Stimulated activated CD8-positive, alpha-beta memory T cell treated with anti-CD3 and anti-CD28 coated beads, Interleukin-4, amount 100 ng/mL, for 4 hours (primary cell): ENCODE results near the gene FAM118B.

ENCODE experiments used
- DNase-seq, 2 donors: peaks; one replicate each; pipeline ENCODE4 v3.0.0-alpha.2; 2020; ENCODE audit warnings: low read depth in 2 of 2, low spot score in 1 of 2

FAM118B gene

DNA sequence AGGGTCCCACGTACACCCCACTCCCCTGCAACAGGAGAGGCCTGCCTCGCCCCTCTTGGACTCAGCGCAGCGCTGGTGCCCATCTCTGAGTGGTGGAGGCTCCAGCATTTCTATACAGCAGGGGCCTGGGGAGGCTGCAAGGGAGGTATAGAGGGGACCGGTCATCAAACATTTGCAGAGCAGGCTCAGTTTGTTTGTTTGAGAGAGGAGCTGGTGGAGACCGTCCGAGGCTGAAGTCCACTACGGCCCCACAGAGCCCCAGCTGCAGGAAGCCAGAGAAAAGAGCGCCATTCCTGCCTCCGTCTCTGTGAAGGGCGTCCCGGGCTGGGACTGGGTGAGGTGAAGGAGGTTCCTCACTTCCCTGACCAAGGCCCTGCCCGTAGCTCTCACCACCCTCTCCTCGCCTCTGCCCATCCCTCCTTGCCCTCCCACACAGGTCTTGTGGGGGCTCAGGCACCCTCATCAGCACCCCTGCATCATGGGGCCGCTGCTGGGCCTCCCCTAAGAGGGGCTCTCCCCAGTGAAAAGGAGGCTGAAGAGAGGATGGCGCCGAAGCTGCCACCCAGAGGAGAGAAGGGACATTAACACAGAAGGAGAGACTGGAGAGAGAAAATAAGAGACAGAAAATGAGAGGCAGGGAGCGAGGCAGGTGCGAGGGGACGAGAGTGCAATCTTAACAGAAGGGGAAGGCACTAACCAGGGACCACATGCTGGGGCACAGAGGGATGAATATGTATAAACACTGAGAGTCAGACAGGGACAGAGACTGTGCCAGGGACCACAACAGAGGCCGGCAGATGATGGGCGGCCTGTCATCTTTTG lies 24.7 kb upstream of the FAM118B start:
- DNase-seq = no peak

DNA sequence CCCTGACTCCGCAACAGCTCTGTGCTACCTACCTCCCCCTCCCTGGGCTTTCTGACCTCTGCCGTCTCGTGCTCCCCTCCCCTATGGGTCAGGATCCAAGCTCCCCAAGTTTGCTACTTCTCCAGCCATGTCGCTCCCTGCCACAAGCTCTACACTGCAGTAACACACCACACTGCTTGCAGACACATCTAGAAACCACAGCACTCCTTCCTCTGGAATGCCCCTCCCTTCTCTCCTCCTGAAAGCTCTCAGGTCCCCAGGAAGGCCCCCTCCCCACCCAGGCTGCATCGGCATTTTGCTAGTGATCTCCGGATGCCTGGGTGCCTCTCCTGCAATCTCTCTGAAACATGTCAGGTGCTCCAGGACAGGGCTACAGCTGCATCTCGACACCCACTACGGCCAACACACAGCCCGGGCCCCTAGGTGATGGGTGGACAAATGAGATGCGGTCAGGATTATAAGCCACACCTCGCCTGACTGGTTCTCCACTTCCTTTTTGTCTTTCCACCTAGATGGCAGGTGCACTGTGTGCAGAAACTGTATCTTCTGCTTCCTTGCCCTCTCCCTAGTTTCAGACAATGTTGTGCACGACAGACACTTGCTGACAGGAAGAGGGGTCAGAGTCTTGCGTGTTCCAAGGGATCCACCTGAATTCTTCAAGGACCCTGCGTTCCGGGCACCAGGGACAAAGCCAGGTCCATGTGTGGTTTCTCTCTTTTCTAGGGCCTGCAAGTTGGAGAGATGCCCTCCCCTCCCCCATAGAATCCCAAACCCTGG lies 23.1 kb upstream of the FAM118B start:
- DNase-seq = no peak

DNA sequence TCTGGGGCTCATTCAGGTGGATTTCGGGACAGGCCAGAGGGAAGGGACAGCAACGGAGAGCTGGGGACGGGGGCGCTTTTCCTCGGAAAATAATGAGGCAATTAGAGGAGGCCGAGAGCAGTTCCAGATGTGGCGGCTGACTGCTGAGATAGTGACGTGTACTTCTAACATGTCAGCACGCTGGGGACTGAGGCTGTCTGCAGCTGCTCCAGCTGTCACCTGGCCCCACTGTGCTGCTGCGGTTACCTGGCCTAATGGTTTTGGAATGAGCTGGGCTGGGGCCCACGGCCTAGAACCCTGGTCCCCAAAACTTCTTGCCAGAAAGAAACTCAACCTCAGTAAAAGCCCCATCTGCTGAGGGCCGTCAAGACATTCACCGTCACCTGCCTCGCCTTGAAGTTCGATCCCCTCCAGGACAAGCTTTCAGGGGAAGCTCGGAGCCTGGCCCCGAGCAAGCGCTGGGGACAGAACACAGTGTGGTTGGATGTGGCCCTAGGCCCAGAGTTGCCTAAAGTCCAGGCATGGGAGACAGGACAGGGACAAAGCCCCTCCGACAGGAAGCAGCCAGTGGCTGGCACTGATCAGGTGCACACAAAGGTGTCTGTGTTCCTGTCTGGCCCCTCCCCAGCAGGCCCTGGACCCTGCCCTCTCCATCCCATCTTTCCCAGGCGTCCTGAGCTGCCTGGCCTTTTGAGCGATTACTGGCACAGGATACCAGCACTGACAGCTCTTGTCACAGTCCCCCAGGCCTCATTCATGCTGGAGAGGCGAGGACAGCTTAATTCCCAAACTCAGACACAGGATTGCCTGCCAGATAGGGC lies 22.3 kb upstream of the FAM118B start:
- no peak for DNase-seq

DNA sequence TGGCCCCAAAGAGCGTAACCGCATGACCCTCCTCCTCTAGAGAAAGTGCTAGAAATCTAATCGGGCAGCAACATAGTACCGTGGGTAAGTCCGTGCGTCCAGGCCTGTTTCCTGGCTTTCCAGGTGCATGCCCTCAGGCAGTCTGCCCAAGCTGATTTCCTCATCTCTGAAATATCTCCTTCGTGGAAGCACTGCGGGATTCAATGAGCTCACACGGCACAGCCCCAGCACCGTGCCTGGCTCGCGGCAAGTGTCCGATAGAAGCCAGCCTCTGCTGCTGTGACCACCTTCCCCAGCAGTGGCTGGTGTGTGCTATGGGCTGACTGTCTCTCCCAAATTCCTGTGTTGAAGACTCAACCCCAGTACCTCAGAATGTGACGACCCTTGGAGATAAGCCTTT lies 20.8 kb upstream of the FAM118B start:
- DNase-seq = no peak

DNA sequence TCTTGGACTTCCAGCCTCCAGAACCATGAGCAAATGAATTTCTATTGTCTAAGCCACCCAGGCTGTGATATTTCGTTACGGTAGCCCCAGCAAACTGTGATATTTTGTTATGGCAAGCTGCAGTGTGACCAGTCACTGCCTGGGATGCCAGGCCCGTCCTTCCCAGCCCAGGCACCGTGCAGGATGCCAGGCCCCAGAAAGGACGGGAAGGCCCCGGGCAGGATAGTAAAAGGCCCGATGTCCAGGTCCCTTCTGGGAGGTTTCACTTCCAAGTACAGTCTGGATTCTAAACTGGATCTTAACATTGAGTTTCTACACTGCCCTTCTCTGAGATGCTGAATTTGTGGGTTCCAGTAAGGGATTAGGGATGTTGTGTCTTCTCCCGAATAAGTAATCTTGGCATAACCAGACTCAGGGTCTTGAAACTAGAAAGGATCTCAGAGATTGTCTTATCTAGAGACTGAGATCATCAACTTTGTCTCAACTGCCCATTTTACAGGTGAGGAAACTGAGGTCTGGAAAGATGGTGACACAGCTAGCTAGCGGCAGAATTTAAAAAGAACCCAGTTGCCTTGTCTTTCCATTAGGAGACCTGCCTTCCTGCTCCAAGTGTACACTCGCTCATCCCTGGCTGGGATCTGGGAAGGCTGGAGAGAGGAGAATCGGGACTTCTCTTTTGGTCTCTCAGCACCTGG lies 20.1 kb upstream of the FAM118B start:
- no peak for DNase-seq

DNA sequence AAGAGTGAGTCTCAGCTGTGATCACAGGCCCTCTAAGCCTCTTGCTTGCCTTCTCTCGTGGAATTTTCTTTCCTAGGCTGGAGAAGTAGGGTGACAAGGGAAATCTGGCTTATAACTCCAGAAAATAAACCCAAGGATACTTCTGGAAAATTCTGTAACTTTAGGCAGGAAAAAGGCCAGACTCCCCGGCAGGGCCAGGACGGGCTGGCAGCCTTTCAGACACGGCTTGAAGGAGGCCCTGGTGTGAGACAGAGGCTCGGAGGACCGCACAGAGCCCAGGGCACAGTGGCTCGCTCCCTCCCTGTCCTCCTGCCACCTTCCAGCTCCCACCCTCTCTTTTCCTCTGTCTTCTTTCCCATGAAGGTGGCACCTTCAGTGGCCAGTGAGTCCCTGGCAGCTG lies 19.2 kb upstream of the FAM118B start:
- no peak for DNase-seq

DNA sequence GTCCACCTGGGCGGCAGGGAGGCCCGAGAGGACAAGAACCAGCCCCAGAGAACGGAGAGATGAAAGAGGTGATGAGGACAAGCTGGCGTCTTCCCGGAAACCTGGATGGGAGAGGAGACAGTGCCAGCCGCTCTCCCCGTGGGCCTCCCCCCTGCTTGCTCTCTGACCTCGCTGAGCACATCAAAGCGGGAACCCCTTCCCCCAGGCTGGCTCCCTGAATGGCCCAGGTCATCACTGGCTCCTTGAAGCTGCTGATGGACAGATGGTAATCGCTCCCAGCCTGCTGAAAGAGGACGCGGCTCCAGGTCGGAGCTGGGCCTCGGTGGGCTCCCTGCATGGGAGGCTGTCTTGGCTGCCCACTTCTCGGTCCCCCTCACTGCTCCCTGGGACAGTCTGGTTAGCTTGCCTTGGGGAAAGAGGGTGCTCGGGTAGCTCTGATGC lies 18.5 kb upstream of the FAM118B start:
- DNase-seq = no peak

DNA sequence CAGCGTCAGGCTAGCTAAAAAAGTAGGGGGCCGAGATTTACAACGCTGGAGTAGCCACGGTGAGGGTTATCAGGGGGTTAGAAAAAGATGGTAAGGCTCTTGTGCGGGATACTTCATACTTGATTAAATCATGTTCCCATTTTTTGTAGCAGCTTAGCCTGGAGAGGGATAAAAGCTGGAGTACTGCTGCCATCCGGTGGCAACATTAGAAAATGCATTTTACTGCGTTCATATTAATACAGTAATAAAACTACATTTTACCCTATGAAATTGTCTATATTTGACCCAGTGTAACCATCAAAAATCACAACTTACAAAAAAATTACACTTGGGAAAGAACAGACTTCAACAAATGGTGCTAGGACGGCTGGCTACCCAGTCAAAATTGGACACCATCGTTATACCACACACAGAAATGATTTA lies 17.4 kb upstream of the FAM118B start:
- DNase-seq = no peak

DNA sequence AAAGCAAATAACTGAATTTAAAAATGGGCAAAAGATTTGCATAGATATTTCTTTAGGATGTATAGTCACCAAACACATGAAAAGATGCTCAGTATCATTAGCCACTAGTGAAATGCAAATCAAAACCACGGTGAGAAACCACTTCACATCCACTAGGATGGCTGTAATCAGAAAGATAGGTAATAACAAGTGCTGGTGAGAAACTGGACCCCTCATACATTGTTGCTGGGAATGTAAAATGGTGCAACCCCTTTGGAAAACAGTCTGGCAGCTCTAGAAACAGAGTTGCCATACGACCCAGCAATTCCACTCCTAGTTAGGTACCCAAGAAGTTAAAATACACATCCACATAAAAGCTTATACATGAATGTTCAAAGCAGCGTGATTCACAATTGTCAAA lies 16.5 kb upstream of the FAM118B start:
- DNase-seq = no peak

DNA sequence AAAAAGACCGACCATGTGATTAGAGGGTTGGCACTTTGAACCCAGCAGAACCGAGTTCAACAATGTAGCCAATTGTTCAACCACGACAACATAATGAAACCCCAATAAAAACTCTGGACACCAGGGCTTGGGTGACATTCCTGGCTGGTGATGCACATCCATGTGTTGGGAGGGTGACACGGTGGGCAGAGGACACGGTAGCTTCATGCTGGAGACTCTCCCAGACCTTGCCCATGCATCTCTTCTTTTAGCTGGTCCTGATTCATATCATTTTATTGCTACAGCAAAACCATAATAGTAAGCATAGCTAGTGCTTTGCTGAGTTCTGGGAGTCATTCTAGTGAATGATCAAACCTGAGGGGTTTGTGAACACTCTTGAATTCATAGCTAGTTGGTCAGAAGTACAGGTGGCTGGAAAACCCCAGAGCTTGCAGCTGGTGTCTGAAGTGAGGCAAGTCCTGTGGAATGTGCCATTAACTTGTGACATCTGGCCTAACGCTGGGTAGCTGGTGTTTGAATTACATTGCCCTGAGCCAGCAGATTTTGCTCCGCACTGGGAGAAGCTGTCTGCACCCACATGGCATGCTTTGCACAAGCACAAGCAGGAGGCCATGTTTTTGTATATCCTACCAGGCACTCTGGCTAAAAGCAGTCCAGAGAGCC lies 14.2 kb upstream of the FAM118B start:
- DNase-seq = no peak

DNA sequence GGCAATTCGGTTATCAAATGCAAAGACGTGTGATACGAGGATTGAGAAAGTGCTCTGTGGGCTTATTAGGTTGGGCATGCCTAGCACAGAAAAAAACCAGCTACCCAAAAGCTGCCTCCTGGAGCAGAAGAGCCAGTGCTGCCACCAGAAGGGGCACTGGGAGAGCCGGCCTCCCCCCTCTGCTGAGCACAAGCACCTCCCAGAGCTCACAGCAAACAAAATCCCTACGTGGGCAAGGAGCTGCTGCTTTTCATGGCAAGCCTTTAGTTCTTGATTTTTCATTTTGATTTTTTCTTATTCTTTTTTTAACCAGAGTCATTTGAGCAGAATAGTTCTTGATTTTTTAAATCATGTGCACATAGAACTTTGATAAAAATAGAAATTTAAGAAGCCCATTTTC lies 12.9 kb upstream of the FAM118B start:
- DNase-seq = no peak

DNA sequence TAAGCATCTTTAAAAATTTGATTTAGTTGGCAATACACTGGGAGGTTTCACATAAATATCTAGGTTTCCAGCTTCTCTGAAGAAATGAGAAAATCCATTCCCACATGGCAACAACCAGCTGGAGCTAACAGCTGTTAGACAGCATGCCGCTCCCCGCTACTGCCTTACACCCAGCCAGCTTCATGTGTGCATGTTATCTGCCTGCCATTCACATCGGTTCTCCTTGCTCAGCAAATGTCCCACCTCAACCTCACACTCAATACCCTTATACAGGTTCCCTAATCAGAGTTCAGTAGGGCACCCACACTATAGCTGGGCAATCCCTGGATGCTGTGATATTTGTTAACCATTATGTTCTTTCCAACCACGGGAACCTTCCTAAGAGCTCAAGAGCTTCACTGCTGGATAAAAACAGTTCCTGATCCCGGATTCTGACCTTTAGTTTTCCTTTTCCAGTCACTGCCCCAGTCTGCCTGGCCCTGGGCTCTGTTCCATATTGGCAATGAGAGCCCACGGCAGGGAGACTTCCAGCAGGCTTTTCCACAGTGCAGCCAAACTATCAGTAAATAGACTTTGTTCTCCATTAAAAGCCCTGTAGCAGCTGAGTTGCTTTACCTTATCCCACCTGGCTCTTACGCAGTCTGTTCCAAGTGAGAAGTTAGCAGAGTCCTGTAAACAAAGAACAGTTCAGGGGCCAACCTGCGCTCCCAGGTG lies 8.8 kb upstream of the FAM118B start:
- no peak for DNase-seq

DNA sequence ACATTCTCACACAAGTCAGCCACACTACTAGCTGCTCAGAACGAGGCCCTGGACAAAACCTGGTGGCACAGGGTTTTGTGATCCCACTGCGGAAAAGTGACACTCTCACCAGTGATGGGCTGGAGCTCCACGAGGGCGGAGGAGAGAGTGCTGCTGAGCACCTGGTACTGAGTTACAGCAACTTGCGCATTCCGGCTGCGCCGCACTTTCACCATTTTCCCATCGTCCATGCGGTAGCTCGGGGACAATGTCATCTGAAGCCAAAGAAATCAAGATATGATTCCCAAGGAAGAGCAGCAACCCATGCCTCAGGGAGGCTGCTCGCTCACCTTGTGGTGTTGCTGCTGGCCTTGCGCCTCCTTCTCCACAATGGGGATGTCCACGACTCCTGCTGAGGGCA lies 6.2 kb upstream of the FAM118B start:
- no peak for DNase-seq

DNA sequence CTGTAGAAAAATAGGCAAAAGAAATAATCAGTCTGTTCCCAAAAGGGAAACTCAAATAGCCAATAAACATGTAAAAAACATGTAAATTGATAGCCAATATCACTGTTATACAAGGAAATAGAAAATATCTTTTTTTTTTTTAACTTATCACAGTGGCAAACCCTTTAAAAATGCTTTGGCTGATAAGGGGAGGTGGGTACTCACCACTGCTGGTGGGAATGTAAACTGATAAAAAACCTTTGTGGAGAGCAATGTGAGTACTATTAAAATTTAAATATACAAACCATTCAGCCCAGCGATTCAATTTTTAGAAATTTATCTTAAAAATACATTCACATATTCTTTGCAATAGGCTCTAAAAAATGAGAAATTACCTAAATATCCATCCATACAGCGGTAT lies 3.7 kb upstream of the FAM118B start:
- DNase-seq = no peak

DNA sequence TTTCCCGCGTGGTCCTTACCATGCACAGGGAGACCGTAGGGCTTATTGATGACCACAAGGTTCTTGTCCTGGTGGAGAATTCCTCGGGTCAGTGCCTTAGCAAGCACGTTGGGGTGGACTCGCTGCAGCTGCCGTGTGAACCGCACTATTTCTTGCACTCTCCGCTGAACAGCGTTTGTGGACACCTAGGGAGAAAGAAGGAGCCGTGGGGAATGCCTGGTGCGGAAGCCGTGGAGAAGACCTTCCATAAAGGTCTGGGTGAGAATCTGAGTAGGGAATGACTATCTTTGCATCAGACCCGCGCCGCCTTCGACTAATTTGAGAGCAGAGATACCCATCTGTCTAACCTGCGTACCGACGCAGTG lies 729 bp upstream of the FAM118B start:
- DNase-seq = no peak

DNA sequence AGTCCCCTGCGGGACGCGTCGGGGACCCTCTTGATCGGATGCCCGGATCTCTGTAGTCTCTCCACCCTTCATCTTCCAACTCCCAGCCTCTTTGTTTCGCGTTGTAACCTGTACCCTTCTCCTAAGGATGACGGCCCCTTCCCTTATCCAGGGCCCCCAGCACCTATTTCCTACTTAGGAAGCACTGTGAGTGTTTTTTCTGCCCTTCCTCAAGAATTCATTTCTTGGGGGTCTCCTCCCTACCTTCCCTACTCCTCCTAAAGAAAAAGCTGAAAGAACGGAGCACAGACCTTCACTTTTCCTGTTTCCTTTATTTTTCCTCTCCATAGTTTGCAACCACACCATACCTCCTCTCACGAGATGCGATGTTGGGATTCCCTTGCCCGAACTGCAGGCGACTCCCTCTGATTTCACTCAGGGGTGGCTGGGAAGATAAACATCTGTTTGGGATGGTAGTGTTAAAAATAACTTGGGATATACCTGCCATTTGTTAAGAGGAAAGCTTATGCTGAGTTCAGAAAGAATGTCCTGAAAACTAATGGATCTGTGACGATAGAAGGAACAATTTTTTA lies 593 bp downstream of the FAM118B start:
- no peak for DNase-seq

DNA sequence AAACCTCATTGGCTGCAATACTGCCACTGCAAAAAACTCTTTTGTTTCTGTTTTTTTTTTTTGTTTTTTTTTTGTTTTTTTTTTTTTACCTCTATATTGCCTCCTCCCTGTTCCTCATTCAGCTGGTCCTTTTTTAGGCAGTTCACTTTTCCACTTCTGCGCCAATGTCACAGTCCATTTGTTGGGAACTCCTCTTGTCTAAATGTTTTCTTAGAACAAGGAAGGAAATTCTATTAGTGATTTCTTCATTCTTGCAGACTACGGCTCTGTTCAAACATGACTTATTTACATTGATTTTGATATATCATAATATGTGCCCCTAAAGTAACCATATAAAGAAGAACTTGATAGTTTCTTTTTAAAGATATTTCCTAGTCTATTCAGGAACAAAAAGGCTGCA lies 2.9 kb downstream of the FAM118B start:
- DNase-seq = no peak

DNA sequence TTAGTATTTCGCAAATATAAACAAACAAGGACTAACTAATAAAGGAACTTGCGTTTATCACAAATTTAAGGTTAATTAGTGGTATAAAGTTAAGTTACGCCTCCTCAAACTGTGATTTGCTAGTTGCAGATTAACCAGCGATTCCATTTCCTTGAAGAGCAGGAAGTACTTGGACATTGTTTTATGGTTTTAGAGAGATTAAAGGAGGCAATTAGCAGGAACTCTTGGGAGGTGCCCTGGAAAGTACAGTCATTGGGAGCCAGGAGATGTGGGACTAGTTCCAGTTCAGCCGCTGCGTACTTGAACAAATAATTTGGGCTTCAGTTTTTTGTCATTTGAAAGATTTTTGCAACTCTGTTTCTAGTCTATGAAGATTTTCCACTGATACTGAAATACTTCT lies 3.3 kb downstream of the FAM118B start:
- no peak for DNase-seq

DNA sequence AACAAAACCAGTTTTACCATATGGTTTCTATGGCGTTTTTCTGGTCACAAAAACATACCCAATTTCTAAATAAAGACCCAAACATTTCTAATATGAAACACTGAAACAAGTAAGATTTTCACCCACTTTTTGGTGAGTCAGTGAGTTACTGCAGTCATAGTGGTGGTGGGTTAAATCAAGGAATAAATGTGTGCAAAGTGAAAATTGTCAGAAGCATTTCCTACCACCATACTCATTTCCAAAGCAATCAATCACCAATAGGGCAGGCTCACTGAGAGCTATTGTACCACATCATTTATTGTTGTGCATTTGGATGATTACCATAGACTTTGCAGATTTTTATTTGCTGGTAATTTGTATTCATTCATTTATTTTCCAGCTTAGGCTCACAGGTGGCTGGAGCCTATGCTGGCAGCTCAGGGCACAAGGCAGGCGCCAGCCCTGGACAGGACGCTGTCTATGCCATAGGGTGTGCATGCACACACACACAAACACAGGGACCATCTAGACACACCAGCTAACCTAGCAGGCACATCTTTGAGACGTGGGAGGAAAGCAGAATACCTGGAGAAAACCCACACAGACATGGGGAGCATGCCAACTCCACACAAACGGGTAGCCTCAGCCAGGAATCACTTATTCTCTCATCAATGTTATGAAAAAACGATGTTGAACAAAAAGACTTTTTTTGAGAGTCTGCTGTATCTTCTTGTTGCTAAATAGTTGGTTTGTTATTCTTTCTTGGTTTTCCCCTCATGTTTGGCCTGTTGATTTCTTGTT lies 5.1 kb downstream of the FAM118B start:
- DNase-seq = no peak
